Measurements from ENCODE around the gene SLC16A5.

Gene SLC16A5

DNA sequence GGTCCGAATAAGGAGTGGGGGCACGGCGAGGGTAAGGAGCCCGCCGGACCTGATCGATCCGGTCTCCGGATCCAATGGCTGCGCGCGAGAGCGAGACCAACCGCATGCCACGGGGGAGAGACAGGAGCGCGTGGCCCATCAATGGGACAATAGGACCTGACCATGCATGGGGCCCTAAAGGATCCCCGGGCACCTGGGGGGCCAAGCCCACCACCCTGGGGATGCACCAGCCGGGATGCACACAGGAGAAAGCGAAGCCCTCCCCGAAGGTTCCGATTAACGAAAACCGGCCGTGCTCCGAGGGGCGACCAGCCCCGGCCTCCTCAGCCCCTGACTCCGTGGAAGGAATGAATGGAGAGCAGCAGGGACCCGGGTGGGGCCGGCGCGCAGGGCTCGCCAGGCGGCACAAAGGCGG is 66.0 kb downstream of the SLC16A5 start:
- H3K36me3 Mint-ChIP-seq, result peaks cover 3% of the 10 kb centered on the region

GRCh38 chr17:75154195-75155106 is 66.7 kb downstream of the SLC16A5 start, which contains the start of gene JPT1:
TSS of gene JPT1 (minus strand) at chr17:75154512. CDS start at chr17:75154397, 115 bp downstream.
- peaks cover 24% of the 10 kb centered on the region for H3K4me1 Mint-ChIP-seq
- H3K27me3 Mint-ChIP-seq, result no peaks in the 10 kb centered on the region
- ATAC-seq (ENCODE audit: low read depth) (peak; percentile 93), DNase-seq (ENCODE audit: low spot score in 2 of 2) (peak; percentile 77 to 93)
- H3K27ac Mint-ChIP-seq, result peak within 1 kb of the TSS; percentile 89
- no peaks in the 10 kb centered on the region for H3K9me3 Mint-ChIP-seq
- H3K36me3 Mint-ChIP-seq, result peaks cover 3% of the 10 kb centered on the region
- H3K4me3 Mint-ChIP-seq, result peak within 1 kb of the TSS; percentile 92

More for the DNA sequence above, 66.0 kb downstream of the SLC16A5 start:
- H3K4me1 Mint-ChIP-seq, result peaks cover 24% of the 10 kb centered on the region
- H3K4me3 Mint-ChIP-seq, result peak overlapping the region; percentile 92
- no peaks in the 10 kb centered on the region for H3K9me3 Mint-ChIP-seq
- DNase-seq (ENCODE audit: low spot score in 2 of 2), result peak in 1 of 2 donors; percentile 24
- no peak for ATAC-seq (ENCODE audit: low read depth)
- no peaks in the 10 kb centered on the region for H3K27me3 Mint-ChIP-seq
- H3K27ac Mint-ChIP-seq, result peak overlapping the region; percentile 89

GRCh38 chr17:75155191-75155601 is 67.4 kb downstream of the SLC16A5 start:
- DNase-seq (ENCODE audit: low spot score in 2 of 2) (no peak), ATAC-seq (ENCODE audit: low read depth) (no peak)
- peak overlapping the region; percentile 29 for H3K4me3 Mint-ChIP-seq
- H3K27me3 Mint-ChIP-seq, result no peaks in the 10 kb centered on the region
- peaks cover 20% of the 10 kb centered on the region for H3K4me1 Mint-ChIP-seq
- H3K9me3 Mint-ChIP-seq, result no peaks in the 10 kb centered on the region
- no peaks in the 10 kb centered on the region for H3K36me3 Mint-ChIP-seq
- H3K27ac Mint-ChIP-seq, result peak overlapping the region; percentile 77

All from memory B cell (primary cell).